ENCODE measurements around the gene CIB1.
"Not testable (repeated sequence)": the region's sequence is repeated elsewhere in the genome, so short reads cannot be mapped to it uniquely, and the experiment has no call there.

The CIB1 gene

DNA sequence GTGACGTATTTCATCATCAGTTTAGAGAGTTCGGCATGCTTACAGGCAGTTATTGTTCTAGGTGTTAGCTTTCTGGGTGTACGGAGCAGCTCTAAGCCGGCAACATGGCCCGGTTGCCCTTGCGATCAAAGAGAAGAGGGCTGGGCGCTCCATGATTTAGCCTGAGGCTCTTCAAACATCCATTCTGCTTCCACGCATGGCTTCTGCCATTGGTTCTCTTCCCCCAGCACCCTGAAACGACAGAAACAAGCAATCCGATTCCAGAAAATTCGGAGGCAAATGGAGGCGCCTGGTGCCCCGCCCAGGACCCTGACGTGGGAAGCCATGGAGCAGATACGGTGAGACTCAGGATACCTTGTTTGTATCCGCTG is 32.3 kb upstream of the CIB1 start:
- no peak for TF ChIP-seq CTCF (IDR thresholded peaks at IDR 0.05; ENCODE audit: extremely low read depth, insufficient read depth, missing control alignments)
- peak; percentile 29 for DNase-seq (ENCODE audit: low spot score)
- in situ Hi-C loops (cut with MboI; ENCODE audit: low pct_unique_long_range_greater_than_20kb, low sequenced_read_pairs, unreplicated experiment), result no loop called here

GRCh38 chr15:90265271-90266060 is 31.7 kb upstream of the CIB1 start, which contains the start of gene NGRN:
TSS of gene NGRN (plus strand) at chr15:90265672. CDS start at chr15:90265713, 41 bp downstream.
- TF ChIP-seq CTCF (IDR thresholded peaks at IDR 0.05; ENCODE audit: extremely low read depth, insufficient read depth, missing control alignments), result no peak
- in situ Hi-C loops (cut with MboI; ENCODE audit: low pct_unique_long_range_greater_than_20kb, low sequenced_read_pairs, unreplicated experiment), result no loop called here
- peak; percentile 90 for DNase-seq (ENCODE audit: low spot score)

- DNase-seq (ENCODE audit: low spot score), result no peak
- no peak for TF ChIP-seq CTCF (IDR thresholded peaks at IDR 0.05; ENCODE audit: extremely low read depth, insufficient read depth, missing control alignments)
- in situ Hi-C loops (cut with MboI; ENCODE audit: low pct_unique_long_range_greater_than_20kb, low sequenced_read_pairs, unreplicated experiment), result no loop called here
Measured at GRCh38 chr15:90264671-90265070, 30.9 kb upstream of the CIB1 start.

DNA sequence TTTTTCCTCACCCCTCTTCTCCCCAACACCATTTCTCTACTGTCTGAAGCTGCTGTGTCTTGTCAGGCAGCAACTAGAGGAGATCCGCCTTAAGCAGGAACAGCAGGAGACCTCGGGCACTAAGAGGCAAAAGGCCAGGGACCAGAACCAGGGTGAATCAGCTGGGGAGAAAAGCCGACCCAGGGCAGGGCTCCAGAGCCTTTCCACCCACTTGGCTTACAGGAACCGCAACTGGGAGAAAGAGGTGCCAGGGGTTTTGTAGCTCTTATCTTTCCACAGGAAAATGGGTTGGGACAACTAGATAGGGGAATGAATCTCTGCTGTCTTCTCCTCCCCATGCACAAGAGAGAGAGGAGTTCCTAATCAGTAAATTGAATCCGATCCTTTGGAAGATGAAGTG is 28.7 kb upstream of the CIB1 start:
- in situ Hi-C loops (cut with MboI; ENCODE audit: low pct_unique_long_range_greater_than_20kb, low sequenced_read_pairs, unreplicated experiment), result no loop called here
- DNase-seq (ENCODE audit: low spot score), result no peak
- no peak for TF ChIP-seq CTCF (IDR thresholded peaks at IDR 0.05; ENCODE audit: extremely low read depth, insufficient read depth, missing control alignments)

DNA sequence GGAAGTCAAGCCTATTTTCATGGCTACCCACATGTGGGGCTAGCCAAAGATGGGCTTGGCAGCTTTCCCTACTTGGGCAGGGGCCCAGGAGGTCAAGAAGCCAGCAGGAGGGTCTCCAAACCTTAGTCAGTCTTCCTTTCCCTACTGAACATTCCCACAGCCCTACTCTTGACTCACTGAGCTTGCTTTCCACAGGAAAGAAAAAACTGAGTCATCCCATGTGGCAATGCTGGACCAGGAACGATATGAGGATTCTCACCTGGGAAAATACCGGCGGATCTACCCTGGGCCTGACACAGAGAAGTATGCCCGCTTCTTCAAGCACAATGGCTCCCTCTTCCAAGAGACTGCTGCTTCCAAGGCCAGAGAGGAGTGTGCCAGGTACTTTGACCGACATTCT is 28.1 kb upstream of the CIB1 start:
- TF ChIP-seq CTCF (IDR thresholded peaks at IDR 0.05; ENCODE audit: extremely low read depth, insufficient read depth, missing control alignments), result no peak
- in situ Hi-C loops (cut with MboI; ENCODE audit: low pct_unique_long_range_greater_than_20kb, low sequenced_read_pairs, unreplicated experiment), result no loop called here
- DNase-seq (ENCODE audit: low spot score), result no peak

DNA sequence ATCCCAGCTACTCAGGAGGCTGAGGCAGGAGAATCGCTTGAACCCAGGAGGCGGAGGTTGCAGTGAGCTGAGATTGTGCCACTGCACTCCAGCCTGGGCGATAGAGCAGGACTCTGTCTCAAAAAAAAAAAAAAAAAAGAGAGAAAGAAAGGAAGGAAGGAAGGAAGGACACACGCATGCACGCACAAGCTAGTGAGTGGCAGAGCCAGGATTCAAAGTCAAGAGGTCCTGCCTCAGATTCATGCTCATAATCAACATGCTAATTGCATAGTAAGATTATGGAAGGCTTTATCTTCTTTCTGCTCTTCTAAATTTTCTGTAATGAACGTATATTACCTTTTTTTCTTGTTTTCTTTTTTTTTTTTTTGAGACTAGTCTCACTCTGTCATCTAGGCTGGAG is 27.0 kb upstream of the CIB1 start:
- in situ Hi-C loops (cut with MboI; ENCODE audit: low pct_unique_long_range_greater_than_20kb, low sequenced_read_pairs, unreplicated experiment); DNase-seq (ENCODE audit: low spot score): not testable (repeated sequence)

DNA sequence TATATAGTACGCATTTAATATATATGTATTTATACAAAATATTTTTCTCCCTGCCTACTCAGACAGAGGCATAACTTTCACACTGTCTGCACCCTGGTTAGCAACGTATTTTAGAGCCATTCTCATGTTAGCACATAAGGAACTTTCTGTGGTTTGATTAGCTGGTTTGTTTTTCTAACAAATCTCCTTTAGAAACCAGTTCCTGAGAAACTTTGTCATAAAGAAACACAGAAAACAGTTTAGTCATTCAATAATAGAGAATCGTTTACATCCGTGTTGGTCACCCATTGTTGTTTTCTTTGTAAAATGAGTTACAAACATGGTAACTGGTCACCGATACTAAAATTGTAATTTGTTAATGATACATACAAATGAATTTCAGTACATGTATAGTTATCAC is 25.8 kb upstream of the CIB1 start:
- in situ Hi-C loops (cut with MboI; ENCODE audit: low pct_unique_long_range_greater_than_20kb, low sequenced_read_pairs, unreplicated experiment), result no loop called here
- TF ChIP-seq CTCF (IDR thresholded peaks at IDR 0.05; ENCODE audit: extremely low read depth, insufficient read depth, missing control alignments), result no peak
- DNase-seq (ENCODE audit: low spot score), result peak; percentile 45

All from GM13977 (cell line).